HAP-1 (cell line): ENCODE measurements around the gene ANXA6.

ENCODE experiments used
- DNase-seq, 2 experiments: peaks; one replicate each; pipeline ENCODE4 v3.0.0-alpha.2; 2016 to 2020; ENCODE audit warnings: low spot score in 2 of 2
- H3K27me3 ChIP-seq: fragments of 250-450 bp; sonication (Bioruptor Pico); 2 replicates; pipeline ENCODE4 v1.5.1; 2020; ENCODE audit warnings: low read depth, mild to moderate bottlenecking, moderate library complexity
- H3K36me3 ChIP-seq: fragments of 250-450 bp; sonication (Bioruptor Pico); replicated peaks from 2 replicates; pipeline ENCODE4 v1.5.1; 2020; ENCODE audit warnings: mild to moderate bottlenecking
- H3K4me1 ChIP-seq: fragments of 250-450 bp; sonication (Bioruptor Pico); 2 replicates; pipeline ENCODE4 v1.5.1; 2020; ENCODE audit warnings: mild to moderate bottlenecking
- H3K4me3 ChIP-seq: fragments of 250-450 bp; sonication (Bioruptor Pico); 2 replicates; pipeline ENCODE4 v1.5.1; 2020; ENCODE audit warnings: mild to moderate bottlenecking, moderate library complexity
- H3K9me3 ChIP-seq: fragments of 250-450 bp; sonication (Bioruptor Pico); 2 replicates; pipeline ENCODE4 v1.5.1; 2020; ENCODE audit warnings: mild to moderate bottlenecking, moderate library complexity
- in situ Hi-C: fragments of 300-500 bp; cut with MboI; formaldehyde crosslinking; loops from 3 replicates; pipeline ENCODE4 v1.14.3; 2020; ENCODE audit warnings: low sequenced_read_pairs, inconsistent platforms, mixed read lengths

Gene ANXA6

DNA sequence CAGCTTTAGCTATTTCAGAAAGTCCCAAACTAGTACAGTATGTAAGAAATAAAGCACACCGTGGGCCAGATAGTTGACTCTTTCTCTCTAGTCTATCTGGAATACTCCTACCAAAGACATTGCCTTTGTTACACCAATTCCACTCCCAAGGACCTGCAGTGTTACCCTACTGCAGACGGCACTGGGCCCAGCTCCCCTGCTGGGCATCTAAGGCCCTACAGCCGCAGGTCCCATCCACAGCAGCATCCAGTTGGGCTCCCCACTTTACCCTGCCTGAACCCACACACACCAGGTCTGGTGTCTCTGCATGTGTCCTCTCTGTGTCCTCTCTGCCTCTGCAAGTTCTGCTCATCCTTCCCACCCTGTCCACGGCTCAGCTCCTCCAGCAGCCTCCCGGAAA, 99.3 kb downstream of the ANXA6 start:
- H3K27me3 ChIP-seq = no peaks in the 10 kb centered on the region
- H3K4me1 ChIP-seq = no peaks in the 10 kb centered on the region
- DNase-seq = no peak
- in situ Hi-C loops = loop anchor here (10.0 kb wide), 1 partner anchor 106 kb away; no protein-coding TSS in a partner anchor
- H3K36me3 ChIP-seq = peaks cover 11% of the 10 kb centered on the region
- H3K4me3 ChIP-seq = no peak overlapping the region
- no peaks in the 10 kb centered on the region for H3K9me3 ChIP-seq

DNA sequence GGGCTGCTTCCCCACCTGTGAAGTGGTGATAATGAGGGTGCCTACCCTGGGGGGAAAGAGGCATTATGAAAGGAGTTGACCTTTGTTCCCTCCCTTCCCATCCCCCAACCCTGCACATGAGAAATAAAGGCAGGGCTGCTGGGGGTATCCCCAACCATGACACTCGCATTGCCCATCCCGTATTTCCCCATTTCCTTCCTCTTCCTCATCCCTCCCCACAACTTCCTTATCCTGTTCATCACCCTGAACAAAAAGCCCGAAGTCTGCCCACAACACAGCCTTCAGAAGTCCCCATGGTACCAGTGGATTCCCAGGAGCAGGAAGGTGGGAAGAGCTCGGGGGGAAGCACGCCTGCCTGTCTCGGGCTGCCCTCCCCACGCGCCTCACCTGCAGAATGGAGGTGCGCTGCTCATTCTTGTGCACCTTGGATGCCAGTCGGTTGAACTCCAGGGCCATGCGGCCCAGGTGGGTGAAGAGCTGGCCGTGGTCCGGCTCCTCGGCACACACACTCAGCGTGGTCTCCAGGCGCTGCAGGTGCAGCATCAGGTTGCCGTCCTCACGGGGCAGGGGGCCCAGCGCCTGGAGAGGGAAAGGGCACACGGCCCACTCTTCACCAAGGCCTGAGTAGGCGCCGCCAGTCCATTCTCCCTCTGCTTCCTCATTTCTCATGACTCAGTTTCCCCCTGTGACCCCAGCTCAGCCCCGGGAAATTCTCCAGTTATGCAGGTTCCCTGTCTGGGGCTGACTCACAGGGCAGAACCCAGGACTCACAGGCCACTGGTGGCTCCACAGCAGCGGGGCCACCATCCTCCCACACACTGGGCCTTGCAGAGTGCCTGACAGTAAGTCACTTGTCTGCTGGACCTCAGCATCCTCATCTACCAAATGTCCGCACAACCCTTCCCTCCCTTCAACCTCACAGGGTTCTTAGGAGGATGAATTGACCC, 100.9 kb downstream of the ANXA6 start:
- in situ Hi-C loops = loop anchor here (10.0 kb wide), 1 partner anchor 108 kb away; no protein-coding TSS in a partner anchor
- peaks cover 2% of the 10 kb centered on the region for H3K36me3 ChIP-seq

DNA sequence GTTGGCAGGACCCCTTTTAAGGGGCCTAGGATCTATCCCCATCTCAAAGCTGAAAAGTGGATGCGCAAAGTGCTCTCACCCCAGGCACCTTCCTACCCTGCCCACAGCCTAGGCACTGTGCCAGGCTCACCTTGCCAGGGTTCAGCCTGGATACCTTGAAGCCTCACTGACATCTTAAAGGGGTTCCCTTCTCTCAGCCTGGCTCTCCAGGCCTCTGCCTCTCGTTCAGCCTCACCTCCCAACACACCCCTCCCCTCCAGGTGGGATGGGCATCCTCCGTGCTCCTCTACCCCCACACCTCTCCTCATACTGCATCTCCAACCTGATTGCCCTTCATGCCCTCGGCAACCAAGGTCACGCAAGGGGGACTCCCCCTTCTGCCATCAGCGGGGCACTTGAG, 102.2 kb downstream of the ANXA6 start:
- H3K27me3 ChIP-seq = no peaks in the 10 kb centered on the region
- no peaks in the 10 kb centered on the region for H3K9me3 ChIP-seq
- H3K4me1 ChIP-seq = no peaks in the 10 kb centered on the region
- DNase-seq = no peak
- H3K36me3 ChIP-seq = no peaks in the 10 kb centered on the region
- H3K4me3 ChIP-seq = no peak overlapping the region
- in situ Hi-C loops = loop anchor here (10.0 kb wide), 1 partner anchor 109 kb away; no protein-coding TSS in a partner anchor

More for the DNA sequence above, 100.9 kb downstream of the ANXA6 start:
- Histone ChIP-seq H3K4me1 (no peaks in the 10 kb centered on the region), H3K4me3 (no peak overlapping the region), H3K9me3 (no peaks in the 10 kb centered on the region), H3K27me3 (no peaks in the 10 kb centered on the region)
- DNase-seq = no peak

DNA sequence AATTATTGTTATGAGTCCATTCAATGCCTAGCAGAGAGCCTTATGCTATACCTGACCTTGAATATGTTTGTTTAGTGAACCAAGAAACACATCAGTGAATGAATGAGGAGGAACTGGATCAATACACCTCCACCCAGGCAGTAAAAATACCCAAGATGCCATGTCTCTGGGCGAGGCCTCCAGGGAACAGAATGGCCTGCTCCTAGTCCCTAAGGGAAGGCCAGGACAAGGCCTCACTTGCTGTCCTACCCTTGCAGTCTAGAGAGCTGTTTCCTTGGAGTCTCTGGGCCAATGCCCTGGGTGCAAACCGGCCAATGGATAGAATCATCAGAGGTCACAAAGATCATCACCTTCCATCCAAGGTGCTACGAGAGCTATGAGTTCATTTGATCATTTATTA, 102.9 kb downstream of the ANXA6 start:
- no peak for DNase-seq
- H3K27me3 ChIP-seq = no peaks in the 10 kb centered on the region
- H3K36me3 ChIP-seq = no peaks in the 10 kb centered on the region
- H3K4me1 ChIP-seq = no peaks in the 10 kb centered on the region
- H3K4me3 ChIP-seq = no peak overlapping the region
- in situ Hi-C loops = loop anchor here (10.0 kb wide), 1 partner anchor 110 kb away; no protein-coding TSS in a partner anchor
- no peaks in the 10 kb centered on the region for H3K9me3 ChIP-seq

DNA sequence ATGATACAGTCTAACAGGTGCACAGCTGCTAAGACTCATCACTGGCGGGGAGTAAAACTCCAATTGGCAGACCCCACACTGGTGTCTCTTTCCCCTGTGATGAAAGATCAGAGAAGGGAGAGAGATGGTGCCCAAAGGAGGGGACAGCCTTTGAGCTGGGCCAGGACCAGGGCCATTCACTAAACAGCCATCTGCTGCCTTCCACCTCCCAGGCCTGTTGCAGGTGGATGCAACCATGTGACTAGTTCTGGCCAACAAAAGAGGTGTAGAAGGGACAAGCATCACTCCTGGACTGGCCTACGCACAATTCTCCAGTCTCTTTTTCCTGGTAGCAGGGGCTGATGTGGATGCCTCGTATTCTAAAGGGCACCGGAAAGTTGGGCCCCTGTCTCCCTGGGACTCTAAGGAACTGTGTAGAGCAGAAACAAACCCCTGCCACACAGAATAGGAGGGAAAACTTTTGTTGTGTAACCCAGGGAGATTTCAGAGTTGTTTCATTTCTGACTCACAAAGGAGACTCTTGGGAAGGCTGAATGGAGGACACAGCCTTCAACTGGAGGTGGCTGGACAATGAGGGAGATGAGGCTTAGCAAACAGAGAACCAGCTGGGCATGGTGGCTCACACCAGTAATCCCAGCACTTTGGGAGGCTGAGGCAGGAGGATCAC, 103.7 kb downstream of the ANXA6 start:
- Histone ChIP-seq H3K4me1 (no peaks in the 10 kb centered on the region), H3K4me3 (no peak overlapping the region), H3K27me3 (no peaks in the 10 kb centered on the region), H3K36me3 (peaks cover 2% of the 10 kb centered on the region; the same call in 1 of the 2 replicates), H3K9me3 (no peaks in the 10 kb centered on the region)
- in situ Hi-C loops = loop anchor here (10.0 kb wide), 1 partner anchor 111 kb away; no protein-coding TSS in a partner anchor
- no peak for DNase-seq

DNA sequence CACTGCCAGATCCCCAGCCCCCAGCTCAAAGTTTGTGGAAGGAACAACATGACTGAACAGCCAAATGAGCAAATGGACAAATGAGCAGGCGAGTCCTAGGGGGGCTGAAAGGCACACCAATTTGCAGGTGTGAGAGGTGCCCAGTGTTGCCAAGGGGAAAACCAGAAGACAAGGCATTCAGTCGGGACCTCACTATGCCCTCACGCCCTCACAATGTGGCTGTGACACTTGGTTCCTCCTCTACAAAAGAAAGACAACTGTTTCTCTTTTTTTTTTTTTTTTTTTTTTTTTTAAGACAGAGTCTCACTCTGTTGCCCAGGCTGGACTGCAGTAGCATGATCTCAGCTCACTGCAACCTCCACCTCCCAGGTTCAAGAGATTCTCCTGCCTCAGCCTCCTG, 104.7 kb downstream of the ANXA6 start:
- DNase-seq = no peak
- Histone ChIP-seq H3K4me1 (no peaks in the 10 kb centered on the region), H3K4me3 (no peak overlapping the region), H3K36me3 (peaks cover 10% of the 10 kb centered on the region; the same call in 1 of the 2 replicates), H3K27me3 (no peaks in the 10 kb centered on the region), H3K9me3 (no peaks in the 10 kb centered on the region)
- in situ Hi-C loops = loop anchor here (10.0 kb wide), 1 partner anchor 112 kb away; no protein-coding TSS in a partner anchor

DNA sequence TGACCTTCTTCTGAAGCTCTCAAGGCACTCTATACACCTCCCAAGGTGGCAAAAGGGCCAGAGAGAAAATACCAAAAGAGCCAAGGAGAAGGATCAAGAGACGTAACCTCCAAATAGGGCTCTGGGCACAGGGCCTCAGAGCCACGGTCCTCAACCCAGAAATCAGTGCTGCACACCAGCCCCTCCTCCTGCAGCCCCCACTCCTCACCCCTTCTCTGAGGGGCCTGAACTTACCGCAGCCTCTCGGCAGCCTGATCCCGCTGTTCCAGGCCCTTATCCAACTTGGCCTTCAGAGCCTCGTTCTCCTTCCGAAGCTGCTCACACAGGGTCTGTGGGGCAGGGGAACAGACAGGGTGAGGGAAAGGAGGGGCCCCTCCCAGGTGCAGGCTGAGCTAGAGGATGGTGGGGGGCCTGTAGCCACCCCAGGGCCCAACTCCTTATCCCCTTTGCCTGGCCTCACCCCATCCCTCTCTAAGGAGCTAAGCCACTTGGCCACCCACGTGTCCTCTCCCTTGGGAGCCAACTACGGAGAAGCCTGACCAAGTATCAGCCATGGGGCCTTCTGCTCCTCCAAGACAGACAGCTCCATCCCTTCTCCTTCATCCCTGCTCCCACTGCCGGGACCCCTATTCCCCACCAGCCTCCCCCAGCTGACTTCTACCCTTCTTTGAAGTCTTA, 105.5 kb downstream of the ANXA6 start:
- Histone ChIP-seq H3K4me1 (no peaks in the 10 kb centered on the region), H3K27me3 (no peaks in the 10 kb centered on the region), H3K9me3 (no peaks in the 10 kb centered on the region), H3K36me3 (peaks cover 13% of the 10 kb centered on the region), H3K4me3 (no peak overlapping the region)
- no peak for DNase-seq
- in situ Hi-C loops = loop anchor here (10.0 kb wide), 1 partner anchor 113 kb away; no protein-coding TSS in a partner anchor

DNA sequence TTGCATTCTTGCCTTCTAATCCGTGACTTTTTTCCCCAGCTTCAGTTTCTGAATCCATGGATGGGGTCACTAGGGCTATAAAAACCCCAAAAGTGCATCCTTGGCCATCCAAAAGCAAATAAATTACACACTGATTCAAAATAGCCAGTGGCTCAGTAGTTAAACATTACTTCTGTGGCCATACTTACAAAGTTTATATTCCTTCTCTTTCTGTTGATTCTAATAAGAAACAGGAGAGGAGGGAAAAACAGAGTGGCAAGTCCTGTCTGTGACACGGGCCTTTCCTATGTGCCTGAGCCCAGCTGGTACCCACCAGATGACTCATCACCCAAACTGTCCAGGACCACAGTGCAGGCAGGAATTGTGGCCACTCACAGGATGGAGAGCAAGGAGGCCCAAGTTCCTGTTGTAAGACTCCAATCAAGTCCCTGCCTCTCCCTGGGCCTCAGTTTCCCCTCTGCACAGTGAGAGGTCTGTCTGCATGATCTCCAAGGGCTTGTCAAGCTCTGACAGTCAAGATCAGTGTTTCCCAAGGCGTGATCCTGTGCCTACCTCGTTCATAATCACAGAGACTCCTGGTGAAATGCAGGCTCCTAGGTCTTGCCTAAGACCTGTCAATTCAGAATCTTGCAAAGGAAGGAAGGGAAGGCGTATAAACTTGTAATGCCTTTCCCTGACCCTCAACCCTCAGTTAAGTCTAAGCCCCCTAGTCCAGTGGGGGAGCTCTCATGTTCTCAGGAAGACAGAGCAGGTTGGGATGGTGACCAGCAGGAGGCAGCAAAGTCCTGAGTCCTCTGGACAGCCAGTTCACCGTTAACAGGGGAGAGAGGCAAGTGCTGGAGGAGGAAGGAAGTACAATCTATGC, 106.3 kb downstream of the ANXA6 start:
- H3K9me3 ChIP-seq = no peaks in the 10 kb centered on the region
- no peaks in the 10 kb centered on the region for H3K4me1 ChIP-seq
- peaks cover 18% of the 10 kb centered on the region for H3K36me3 ChIP-seq
- in situ Hi-C loops = loop anchor here (10.0 kb wide), 1 partner anchor 114 kb away; no protein-coding TSS in a partner anchor
- peak; percentile 51 to 80 for DNase-seq
- no peaks in the 10 kb centered on the region for H3K27me3 ChIP-seq
- H3K4me3 ChIP-seq = no peak overlapping the region
